Germinal center (tissue), 1 donor: ENCODE results near the gene SNTG2.
"Not testable (repeated sequence)": the region's sequence is repeated elsewhere in the genome, so short reads cannot be mapped to it uniquely, and the experiment has no call there.

Source experiments
- DNase-seq: peaks from one replicate; pipeline ENCODE4 v3.0.0; 2012; ENCODE audit warnings: mixed read lengths, low spot score

Gene SNTG2

DNA sequence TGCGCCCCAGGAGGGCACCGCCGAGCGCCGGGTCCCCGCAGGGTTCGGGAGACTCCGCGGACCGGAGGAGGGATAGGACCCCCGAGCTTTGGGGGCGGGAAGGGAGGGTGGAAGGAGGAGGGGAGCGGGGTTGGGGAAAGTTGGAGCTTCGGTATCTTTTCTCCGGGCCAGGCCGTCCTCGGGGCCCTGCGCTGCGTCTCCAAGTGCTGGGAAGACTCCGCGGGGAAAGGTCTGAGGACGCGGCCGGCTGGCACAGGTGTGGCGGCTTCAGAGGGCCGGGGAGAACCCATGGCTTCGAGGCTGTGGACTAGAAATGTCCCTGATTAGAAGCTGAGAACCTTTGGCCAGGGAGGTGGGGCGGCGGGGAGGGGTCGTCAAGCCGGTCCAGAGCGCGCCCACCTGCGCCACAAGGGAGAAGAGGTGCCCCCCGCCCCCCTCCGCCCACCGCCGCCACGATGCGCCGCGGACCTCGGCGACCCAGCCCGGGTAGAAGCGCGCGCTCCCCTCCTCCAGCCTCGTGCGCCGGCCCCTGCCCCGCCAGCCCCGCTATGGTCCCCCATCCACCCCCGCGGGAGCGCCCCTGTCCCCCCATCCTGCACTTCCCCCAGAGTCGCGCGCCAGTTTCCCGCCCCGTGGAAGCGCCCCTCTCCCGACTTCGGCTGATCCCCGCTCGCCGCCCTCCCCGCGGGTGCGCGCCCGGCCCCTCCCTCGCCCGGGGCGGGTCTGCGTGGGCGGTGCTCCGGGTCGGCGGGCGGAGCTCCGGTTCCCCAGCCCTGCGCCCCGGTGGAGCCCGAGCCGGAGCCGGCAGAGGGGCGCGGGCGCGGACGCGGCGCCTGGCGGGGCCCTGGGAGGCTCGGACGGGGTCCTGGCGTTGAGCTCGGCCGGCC is at the start of gene SNTG2:
Gene SNTG2 (plus strand): TSS at position 770 of the 887 bp plus-strand sequence. CDS start 148 bp downstream, outside the sequence.
- peak; percentile 61 for DNase-seq

DNA sequence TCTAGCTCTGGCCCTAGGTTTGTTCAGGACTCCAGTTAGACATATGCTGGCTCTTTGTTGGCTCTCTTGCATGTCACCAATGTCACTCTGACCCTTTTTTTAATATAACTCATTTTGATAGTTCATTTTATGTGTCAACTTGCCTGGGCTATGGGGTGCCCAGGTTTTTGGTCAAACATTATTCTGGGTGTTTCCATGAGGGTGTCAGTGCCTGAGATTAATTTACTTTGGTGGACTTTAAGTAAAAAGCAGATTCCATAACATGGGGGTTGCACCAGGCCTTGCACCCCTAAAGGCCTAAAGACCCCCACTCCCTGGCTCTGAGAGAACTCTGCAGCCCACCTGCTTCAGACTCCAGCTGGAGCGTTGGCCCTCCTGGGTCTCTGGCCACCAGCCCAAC is 48.1 kb upstream of the SNTG2 start:
- DNase-seq = no peak

DNA sequence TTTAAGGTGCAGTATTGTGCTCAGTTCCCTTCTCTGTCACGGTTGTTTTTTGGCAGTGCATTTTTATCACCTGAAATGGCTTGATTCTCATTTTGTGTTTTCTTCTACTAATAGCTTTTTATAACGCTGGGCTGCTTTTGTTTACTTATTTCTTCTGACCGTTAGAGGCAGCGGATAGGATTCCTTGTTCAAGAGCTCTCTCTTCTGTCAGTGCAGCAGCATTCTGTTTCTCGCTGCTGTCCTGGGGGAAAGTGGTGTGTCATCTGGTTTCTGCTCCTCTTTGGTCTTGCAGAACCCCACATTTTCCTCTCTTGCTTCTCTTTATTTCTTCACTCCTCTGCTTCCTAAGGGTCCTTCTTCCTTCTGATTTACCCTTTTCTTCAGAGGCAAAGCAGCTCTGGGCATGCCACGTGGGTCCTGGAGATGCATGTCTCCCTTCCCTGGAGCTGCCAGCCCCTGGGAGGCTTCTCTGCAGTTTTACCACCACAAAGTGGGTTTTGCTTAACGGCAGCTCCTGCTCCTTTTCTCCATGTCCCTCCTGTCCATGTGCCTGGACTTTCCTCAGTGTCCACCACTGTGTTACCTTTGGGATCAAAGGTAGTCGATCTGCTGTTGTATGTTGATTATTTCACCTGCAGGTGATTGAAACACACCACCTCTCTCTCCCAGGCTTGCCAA is 47.3 kb upstream of the SNTG2 start:
- no peak for DNase-seq

GRCh38 chr2:904246-905024 is 46.2 kb upstream of the SNTG2 start:
- DNase-seq = no peak

- no peak for DNase-seq
Observed at GRCh38 chr2:905091-905832, 45.4 kb upstream of the SNTG2 start.

DNA sequence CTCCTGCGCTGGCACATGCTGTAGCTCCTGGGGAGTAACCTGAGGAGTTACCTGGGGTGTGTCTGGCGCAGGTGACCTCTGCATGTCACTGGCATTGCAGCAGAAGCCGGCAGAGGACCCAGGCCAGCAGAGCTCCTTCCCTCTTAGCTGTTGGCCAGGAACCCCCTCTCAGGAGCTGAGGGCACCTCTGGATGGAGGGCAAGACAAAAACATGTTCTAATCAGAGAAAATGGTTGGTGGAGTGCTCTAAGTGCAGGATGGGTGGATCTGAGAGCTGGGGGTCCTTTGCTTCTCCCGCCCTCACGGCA is 44.9 kb upstream of the SNTG2 start:
- DNase-seq = no peak

- DNase-seq = no peak
Observed at GRCh38 chr2:907706-908105, 42.9 kb upstream of the SNTG2 start.

DNA sequence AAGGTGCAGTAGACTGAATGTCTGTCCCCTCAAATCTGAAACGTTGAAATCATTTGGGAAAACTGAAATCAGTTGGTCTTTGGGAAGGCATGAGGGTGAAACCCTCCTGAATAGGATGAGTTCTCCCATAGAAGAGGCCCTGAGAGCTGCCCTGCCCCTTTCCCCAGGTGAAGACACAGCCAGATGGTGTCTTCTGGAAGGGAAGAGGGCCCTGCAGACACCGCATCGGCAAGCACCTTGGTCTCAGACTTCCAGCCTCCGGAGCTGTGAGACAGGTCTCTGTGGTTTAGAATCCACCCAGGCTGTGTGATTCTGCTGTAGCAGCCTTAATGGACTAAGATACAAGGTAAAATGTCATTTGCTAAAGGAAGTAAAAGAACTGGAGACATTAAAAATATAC is 42.1 kb upstream of the SNTG2 start:
- DNase-seq = no peak

DNA sequence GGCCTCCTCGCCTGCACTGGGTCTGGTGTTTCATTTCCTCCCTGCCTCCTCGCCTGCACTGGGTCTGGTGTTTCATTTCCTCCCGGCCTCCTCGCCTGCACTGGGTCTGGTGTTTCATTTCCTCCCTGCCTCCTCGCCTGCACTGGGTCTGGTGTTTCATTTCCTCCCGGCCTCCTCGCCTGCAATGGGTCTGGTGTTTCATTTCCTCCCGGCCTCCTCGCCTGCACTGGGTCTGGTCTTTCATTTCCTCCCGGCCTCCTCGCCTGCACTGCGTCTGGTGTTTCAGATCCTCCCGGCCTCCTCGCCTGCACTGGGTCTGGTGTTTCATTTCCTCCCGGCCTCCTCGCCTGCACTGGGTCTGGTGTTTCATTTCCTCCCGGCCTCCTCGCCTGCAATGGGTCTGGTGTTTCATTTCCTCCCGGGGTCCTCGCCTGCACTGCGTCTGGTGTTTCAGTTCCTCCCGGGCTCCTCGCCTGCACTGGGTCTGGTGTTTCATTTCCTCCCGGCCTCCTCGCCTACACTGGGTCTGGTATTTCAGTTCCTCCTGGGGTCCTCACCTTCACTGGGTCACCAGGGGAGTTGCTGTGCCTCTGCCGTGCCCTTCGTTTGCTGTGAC is 40.8 kb upstream of the SNTG2 start:
- DNase-seq = not testable (repeated sequence)

DNA sequence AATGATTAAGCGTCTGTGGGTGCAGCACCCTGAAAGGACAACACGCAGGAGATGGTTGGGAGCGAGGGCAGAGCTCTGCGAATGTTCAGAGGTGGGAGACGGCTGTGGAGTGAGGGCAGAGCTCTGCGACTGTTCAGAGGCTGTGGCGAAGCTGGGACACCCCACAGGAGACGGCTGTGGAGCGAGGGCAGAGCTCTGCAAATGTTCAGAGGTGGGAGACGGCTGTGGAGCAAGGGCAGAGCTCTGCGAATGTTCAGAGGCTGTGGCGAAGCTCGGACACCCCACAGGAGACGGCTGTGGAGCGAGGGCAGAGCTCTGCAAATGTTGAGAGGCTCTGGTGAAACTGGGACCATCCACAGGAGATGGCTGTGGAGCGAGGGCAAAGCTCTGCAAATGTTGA is 40.0 kb upstream of the SNTG2 start:
- DNase-seq = no peak

DNA sequence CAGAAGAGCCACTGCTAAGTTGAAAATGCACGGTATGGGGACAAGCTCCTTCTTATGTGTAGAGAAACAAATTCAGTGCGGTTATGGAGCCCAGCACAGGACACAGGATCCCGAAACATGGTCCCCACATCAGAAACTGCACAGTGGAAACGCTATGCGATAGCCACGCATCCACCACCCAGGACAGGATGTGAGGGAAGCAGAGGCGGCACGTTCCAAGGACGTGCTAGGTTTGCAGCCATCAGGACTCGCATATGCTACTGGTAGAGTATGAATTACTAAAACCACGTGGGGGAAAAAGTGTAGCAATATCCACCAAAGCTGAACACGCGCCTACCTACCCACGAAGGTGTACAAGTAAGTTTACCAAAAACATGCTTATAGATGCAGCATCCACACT is 34.7 kb upstream of the SNTG2 start:
- DNase-seq = no peak

DNA sequence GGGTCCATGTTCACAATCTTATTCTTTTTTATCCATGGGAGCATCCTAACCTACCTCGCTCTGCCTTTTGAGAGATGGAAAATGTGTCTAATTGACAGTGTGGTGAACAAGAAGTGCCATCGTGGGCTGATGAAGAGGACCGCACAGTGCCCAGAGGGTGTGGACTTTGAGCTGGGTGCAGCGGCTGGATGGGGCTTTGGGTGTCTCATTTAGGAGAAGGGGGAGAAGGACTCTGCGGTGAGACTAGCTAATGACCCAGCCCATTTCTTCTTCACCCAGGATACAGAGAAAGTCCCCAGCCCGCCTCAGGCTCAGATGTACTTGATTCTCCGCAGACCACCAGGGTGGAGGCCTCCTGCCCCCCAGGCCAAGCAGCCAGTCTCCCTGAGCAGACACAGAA is 33.7 kb upstream of the SNTG2 start:
- DNase-seq = no peak

- DNase-seq = no peak
Observed at GRCh38 chr2:919672-920071, 31.0 kb upstream of the SNTG2 start.

- DNase-seq = no peak
Observed at GRCh38 chr2:920573-920972, 30.1 kb upstream of the SNTG2 start.

DNA sequence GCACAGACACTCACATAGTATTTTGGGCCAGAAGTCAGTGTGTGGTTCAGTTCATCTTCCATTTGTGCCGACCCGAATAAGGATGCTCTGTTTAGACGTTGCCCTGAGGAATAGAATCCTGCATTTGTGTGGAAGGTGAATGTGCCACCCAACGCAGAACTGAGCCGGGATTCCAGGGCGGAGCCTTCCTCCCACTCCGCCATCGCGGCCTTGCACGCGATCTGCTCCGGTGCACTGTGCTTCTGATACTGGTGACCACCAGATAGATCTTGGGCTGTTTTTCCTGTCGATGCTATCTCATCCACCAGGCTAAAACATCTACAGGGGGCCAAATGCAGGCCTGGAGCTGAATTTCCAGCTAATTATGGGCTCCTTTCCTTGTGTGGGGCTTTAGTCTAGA is 29.6 kb upstream of the SNTG2 start:
- no peak for DNase-seq

- DNase-seq = no peak
Observed at GRCh38 chr2:922185-922584, 28.5 kb upstream of the SNTG2 start.

DNA sequence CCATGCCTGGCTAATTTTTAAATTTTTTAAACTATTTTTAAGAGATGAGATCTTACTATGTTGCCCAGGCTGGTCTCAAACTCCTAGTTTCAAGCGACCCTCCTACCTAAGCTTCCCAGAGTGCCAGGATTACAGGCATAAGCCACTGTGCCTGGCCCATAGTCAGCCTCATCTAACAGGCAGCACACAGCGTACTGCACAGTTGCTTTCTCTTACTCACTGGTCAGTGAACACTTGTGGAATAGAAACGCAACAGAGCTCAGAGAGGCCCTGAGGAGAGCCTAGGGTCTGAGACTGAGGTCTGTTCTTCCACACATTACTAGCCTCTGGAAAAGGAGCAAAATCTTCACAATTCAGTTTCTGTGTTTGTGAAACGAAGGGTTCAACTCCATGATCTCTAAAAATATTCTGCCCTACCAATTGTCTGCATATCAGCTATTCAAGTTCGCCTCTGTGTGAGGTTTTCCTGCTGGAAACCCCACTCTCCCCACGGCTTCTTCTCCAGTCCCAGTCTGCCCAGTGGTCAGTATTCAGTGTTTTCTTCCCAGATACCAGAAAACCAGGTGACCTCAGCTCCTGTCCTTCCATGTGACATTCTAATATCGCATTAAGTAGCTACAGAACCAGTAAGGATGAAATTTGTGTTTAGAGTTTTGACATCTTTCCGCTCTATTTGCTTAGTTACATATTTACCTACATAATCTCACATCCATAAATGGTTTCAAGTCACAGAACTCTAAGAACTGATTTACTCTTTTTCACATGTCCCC is 26.6 kb upstream of the SNTG2 start:
- DNase-seq = no peak

DNA sequence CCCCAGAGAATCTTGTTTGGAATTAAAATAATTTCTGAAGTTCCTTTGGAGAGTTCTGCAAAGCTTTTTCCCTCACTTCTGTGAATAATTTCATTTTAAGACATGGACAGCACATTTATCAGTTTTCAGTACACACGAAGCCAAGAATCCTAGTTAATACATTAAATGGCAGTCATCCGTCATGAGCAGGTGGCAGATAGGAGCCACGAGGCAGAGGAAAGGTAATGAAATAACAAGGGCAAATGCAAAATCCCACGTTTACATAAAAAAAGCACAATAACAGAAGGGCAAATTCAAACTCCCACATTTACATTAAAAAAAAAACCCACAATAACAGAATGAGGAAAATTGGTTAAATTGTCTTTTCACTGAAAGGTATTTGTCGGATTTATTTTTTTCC is 25.9 kb upstream of the SNTG2 start:
- no peak for DNase-seq

- no peak for DNase-seq
Observed at GRCh38 chr2:925309-925708, 25.3 kb upstream of the SNTG2 start.

GRCh38 chr2:925711-926110 is 24.9 kb upstream of the SNTG2 start:
- no peak for DNase-seq

DNA sequence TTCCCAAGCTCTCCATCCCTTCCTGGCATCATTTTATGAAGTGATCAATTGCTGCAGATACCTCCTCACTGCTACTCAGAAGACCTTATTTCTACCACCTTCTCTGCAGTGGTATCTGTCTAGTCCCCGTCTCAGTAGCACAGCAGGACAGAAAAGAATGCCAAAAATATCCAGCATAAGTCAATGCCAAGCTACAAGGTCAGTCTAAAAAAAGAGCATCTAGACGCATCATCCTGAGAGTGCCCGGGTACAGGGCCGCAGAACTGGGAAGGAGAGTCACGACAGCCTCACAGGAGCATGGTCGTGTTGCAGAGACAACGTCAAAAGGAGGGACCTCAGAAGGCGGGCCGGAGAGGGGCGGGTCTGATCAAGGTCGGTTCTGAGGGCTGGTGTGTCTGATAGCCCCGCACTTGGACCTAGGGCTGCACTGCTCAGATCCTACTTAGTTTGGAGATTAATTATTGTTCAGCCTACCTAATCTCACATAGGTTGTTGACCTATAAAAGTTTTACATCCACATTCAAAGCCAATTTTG is 24.3 kb upstream of the SNTG2 start:
- no peak for DNase-seq
